Mucosa of rectum (tissue), 2 donors: ENCODE data around the gene COL9A3.

Source experiments
- H3K27ac ChIP-seq, 2 donors: one replicate each; pipeline ENCODE4 v1.7.0; 2013; ENCODE audit warnings: inconsistent platforms in 2 of 2, low read depth in 2 of 2, low read length in 2 of 2
- H3K27me3 ChIP-seq, 2 donors: one replicate each; pipeline ENCODE4 v1.7.0; 2013; ENCODE audit warnings: low read length in 2 of 2; ENCODE audit not compliant: control insufficient read depth in 2 of 2, insufficient read depth in 2 of 2
- H3K36me3 ChIP-seq, 2 donors: one replicate each; pipeline ENCODE4 v1.7.0; 2013; ENCODE audit warnings: low read length in 2 of 2; ENCODE audit not compliant: control insufficient read depth in 2 of 2, insufficient read depth in 2 of 2
- H3K4me1 ChIP-seq, 2 donors: one replicate each; pipeline ENCODE4 v1.7.0; 2013; ENCODE audit warnings: low read length in 2 of 2, mild to moderate bottlenecking in 1 of 2; ENCODE audit not compliant: control insufficient read depth in 2 of 2, insufficient read depth in 2 of 2
- H3K4me3 ChIP-seq, 2 donors: one replicate each; pipeline ENCODE4 v1.7.0; 2013; ENCODE audit warnings: low read length in 2 of 2
- H3K9ac ChIP-seq, 2 donors: one replicate each; pipeline ENCODE4 v1.7.0; 2013; ENCODE audit warnings: low read length in 2 of 2, low read depth in 1 of 2, mild to moderate bottlenecking in 1 of 2
- H3K9me3 ChIP-seq, 2 donors: one replicate each; pipeline ENCODE4 v1.7.0; 2013; ENCODE audit warnings: low read length in 2 of 2; ENCODE audit not compliant: control insufficient read depth in 2 of 2
- donor health status: healthy.
- donor health status: Normal muscosa, but diverticular disease.

COL9A3 gene

GRCh38 chr20:62797671-62798532 lies 18.9 kb upstream of the COL9A3 start:
- Histone ChIP-seq H3K27ac (peak overlapping the region; percentile 79 to 84), H3K36me3 (peaks cover 16% of the 10 kb centered on the region in 2 donors), H3K4me1 (peaks cover 36 to 38% of the 10 kb centered on the region in 2 donors), H3K4me3 (peak overlapping the region in 1 of 2 donors; percentile 3), H3K9me3 (no peaks in the 10 kb centered on the region), H3K9ac (peak overlapping the region; percentile 32 to 67), H3K27me3 (no peaks in the 10 kb centered on the region)

- no peaks in the 10 kb centered on the region for H3K9me3 ChIP-seq
- no peaks in the 10 kb centered on the region for H3K27me3 ChIP-seq
- H3K4me1 ChIP-seq: peaks cover 29% of the 10 kb centered on the region in 2 donors
- H3K27ac ChIP-seq: no peak overlapping the region
- H3K36me3 ChIP-seq: peaks cover 16% of the 10 kb centered on the region in 2 donors
- H3K4me3 ChIP-seq: no peak overlapping the region
- H3K9ac ChIP-seq: no peak overlapping the region
Measured at GRCh38 chr20:62799036-62799435, 17.8 kb upstream of the COL9A3 start.

- Histone ChIP-seq H3K4me1 (peaks cover 29% of the 10 kb centered on the region in 2 donors), H3K27ac (no peak overlapping the region), H3K27me3 (no peaks in the 10 kb centered on the region), H3K9me3 (no peaks in the 10 kb centered on the region), H3K9ac (no peak overlapping the region), H3K36me3 (peaks cover 16% of the 10 kb centered on the region in 2 donors), H3K4me3 (no peak overlapping the region)
Measured at GRCh38 chr20:62799459-62799858, 17.4 kb upstream of the COL9A3 start.

- Histone ChIP-seq H3K27ac (no peak overlapping the region), H3K9ac (no peak overlapping the region), H3K9me3 (no peaks in the 10 kb centered on the region), H3K4me3 (no peak overlapping the region), H3K36me3 (peaks cover 16% of the 10 kb centered on the region in 2 donors), H3K4me1 (peaks cover 24 to 27% of the 10 kb centered on the region in 2 donors), H3K27me3 (no peaks in the 10 kb centered on the region)
Measured at GRCh38 chr20:62799873-62800272, 17.0 kb upstream of the COL9A3 start.

- Histone ChIP-seq H3K27me3 (no peaks in the 10 kb centered on the region), H3K9me3 (no peaks in the 10 kb centered on the region), H3K27ac (no peak overlapping the region), H3K4me3 (no peak overlapping the region), H3K9ac (no peak overlapping the region), H3K4me1 (peaks cover 18 to 23% of the 10 kb centered on the region in 2 donors), H3K36me3 (peaks cover 16% of the 10 kb centered on the region in 2 donors)
Measured at GRCh38 chr20:62800314-62801259, 16.3 kb upstream of the COL9A3 start.

- Histone ChIP-seq H3K27me3 (no peaks in the 10 kb centered on the region), H3K9ac (no peak overlapping the region), H3K4me1 (peaks cover 26 to 32% of the 10 kb centered on the region in 2 donors), H3K9me3 (no peaks in the 10 kb centered on the region), H3K27ac (no peak overlapping the region), H3K36me3 (peaks cover 16% of the 10 kb centered on the region in 2 donors), H3K4me3 (no peak overlapping the region)
Measured at GRCh38 chr20:62801284-62802010, 15.4 kb upstream of the COL9A3 start.

GRCh38 chr20:62802026-62802712 lies 14.7 kb upstream of the COL9A3 start:
- Histone ChIP-seq H3K4me3 (no peak overlapping the region), H3K9ac (no peak overlapping the region), H3K36me3 (peaks cover 16% of the 10 kb centered on the region in 2 donors), H3K4me1 (peaks cover 30% of the 10 kb centered on the region in 2 donors), H3K9me3 (no peaks in the 10 kb centered on the region), H3K27me3 (no peaks in the 10 kb centered on the region), H3K27ac (no peak overlapping the region)

GRCh38 chr20:62804021-62804626 lies 12.7 kb upstream of the COL9A3 start:
- Histone ChIP-seq H3K27me3 (no peaks in the 10 kb centered on the region), H3K9me3 (no peaks in the 10 kb centered on the region), H3K27ac (peak overlapping the region in 1 of 2 donors; percentile 80), H3K4me3 (peak overlapping the region; percentile 27 to 53), H3K4me1 (peaks cover 16 to 17% of the 10 kb centered on the region in 2 donors), H3K9ac (peak overlapping the region in 1 of 2 donors; percentile 44), H3K36me3 (peaks cover 24 to 26% of the 10 kb centered on the region in 2 donors)

GRCh38 chr20:62804627-62805154 lies 12.2 kb upstream of the COL9A3 start, which contains the start of gene OGFR:
OGFR (plus strand) TSS chr20:62804835; CDS start chr20:62804860, 25 bp downstream.
- Histone ChIP-seq H3K4me3 (peak within 1 kb of the TSS; percentile 82 to 88), H3K27me3 (no peaks in the 10 kb centered on the region), H3K27ac (peak within 1 kb of the TSS; percentile 55 to 80), H3K4me1 (peaks cover 16 to 17% of the 10 kb centered on the region in 2 donors), H3K9me3 (no peaks in the 10 kb centered on the region), H3K36me3 (peaks cover 24 to 27% of the 10 kb centered on the region in 2 donors), H3K9ac (peak within 1 kb of the TSS; percentile 60 to 95)
